Endothelial cell (in vitro differentiated cells): ENCODE measurements around the gene MYH9. TPM values are rescaled to one million over a fixed set of nuclear protein-coding genes. Genes with fewer than 3 reads are reported as not detected.

Source experiments
- DNase-seq: peaks from one replicate; pipeline ENCODE4 v3.0.0; 2021; ENCODE audit warnings: low spot score
- H3K27ac Mint-ChIP-seq: one replicate; pipeline ENCODE4 v1.8.0; 2021; ENCODE audit warnings: mixed read lengths, inconsistent platforms; ENCODE audit not compliant: unreplicated experiment
- H3K27me3 Mint-ChIP-seq: one replicate; pipeline ENCODE4 v1.8.0; 2021; ENCODE audit warnings: mild to moderate bottlenecking, moderate library complexity, mixed read lengths, inconsistent platforms; ENCODE audit not compliant: unreplicated experiment
- H3K36me3 Mint-ChIP-seq: one replicate; pipeline ENCODE4 v1.8.0; 2021; ENCODE audit warnings: mild to moderate bottlenecking, low read depth, mixed read lengths, inconsistent platforms; ENCODE audit not compliant: unreplicated experiment
- H3K4me1 Mint-ChIP-seq: one replicate; pipeline ENCODE4 v1.8.0; 2021; ENCODE audit warnings: mild to moderate bottlenecking, mixed read lengths, inconsistent platforms; ENCODE audit not compliant: unreplicated experiment
- H3K4me3 Mint-ChIP-seq: one replicate; pipeline ENCODE4 v1.8.0; 2021; ENCODE audit warnings: mild to moderate bottlenecking, mixed read lengths, inconsistent platforms; ENCODE audit not compliant: unreplicated experiment
- H3K9me3 Mint-ChIP-seq: one replicate; pipeline ENCODE4 v1.8.0; 2021; ENCODE audit warnings: mixed read lengths, inconsistent platforms; ENCODE audit not compliant: unreplicated experiment
- total RNA-seq: library from RNA; stranded (reverse); fragmentation: NEBNext Ultra II Directional; extraction: Animal tissue kit (Norgen Biotek cat#: 25700); gene quantifications from one replicate; pipeline ENCODE4 v1.2.1, GENCODE V29; 2021; ENCODE audit not compliant: unreplicated experiment
- TF ChIP-seq, protein P1 (sequence below): fragments of 200-600 bp; sonication (generic); IDR thresholded peaks from one replicate; pipeline ENCODE4 v1.5.0; 2021; ENCODE audit warnings: antibody characterized with exemption; ENCODE audit not compliant: unreplicated experiment

MYH9 gene
- total RNA-seq, 1 donor from 2014 or later = 931 TPM

DNA sequence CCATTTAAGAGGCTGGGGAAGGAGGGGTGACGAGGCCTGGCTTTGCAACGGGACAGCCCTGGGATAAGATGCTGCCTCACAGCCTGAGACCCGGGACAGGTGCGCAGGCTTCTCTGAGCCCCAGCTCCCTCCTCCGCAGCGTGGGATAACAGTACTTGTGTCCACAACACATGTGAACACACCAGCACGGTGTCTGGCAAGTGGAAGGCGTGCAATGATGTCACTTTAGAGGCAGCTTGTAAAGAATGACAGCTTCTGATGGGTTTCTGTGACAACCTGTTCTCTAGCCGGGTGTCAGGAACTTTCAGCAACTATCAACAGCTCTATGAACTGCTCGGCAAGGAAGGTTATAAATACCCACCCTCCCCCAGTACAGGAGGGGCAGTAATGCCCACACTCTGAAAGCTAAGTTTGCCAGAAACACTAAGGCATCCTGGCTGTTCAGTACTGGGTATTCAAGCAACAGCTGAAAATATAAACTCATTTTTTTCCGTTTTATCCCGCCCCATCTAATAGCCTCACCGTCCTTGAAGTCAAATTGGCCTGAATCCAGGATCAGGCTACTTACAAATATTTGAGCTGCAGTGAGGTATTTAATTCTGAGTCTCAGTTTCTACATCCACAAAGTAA is 59.7 kb downstream of the MYH9 start:
- Mint-ChIP-seq H3K4me1 (peaks cover 65% of the 10 kb centered on the region), H3K4me3 (peak overlapping the region; percentile 82), H3K27me3 (peaks cover 51% of the 10 kb centered on the region), H3K27ac (peak overlapping the region; percentile 100), H3K36me3 (peaks cover 73% of the 10 kb centered on the region), H3K9me3 (peaks cover 4% of the 10 kb centered on the region)
- TF ChIP-seq, protein P1, sequence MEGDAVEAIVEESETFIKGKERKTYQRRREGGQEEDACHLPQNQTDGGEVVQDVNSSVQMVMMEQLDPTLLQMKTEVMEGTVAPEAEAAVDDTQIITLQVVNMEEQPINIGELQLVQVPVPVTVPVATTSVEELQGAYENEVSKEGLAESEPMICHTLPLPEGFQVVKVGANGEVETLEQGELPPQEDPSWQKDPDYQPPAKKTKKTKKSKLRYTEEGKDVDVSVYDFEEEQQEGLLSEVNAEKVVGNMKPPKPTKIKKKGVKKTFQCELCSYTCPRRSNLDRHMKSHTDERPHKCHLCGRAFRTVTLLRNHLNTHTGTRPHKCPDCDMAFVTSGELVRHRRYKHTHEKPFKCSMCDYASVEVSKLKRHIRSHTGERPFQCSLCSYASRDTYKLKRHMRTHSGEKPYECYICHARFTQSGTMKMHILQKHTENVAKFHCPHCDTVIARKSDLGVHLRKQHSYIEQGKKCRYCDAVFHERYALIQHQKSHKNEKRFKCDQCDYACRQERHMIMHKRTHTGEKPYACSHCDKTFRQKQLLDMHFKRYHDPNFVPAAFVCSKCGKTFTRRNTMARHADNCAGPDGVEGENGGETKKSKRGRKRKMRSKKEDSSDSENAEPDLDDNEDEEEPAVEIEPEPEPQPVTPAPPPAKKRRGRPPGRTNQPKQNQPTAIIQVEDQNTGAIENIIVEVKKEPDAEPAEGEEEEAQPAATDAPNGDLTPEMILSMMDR = no peak
- DNase-seq = no peak

GRCh38 chr22:36326178-36327161 is 61.3 kb downstream of the MYH9 start:
- Mint-ChIP-seq H3K36me3 (peaks cover 72% of the 10 kb centered on the region), H3K4me1 (peaks cover 50% of the 10 kb centered on the region), H3K27me3 (peaks cover 42% of the 10 kb centered on the region), H3K27ac (peak overlapping the region; percentile 100), H3K4me3 (peak overlapping the region; percentile 78), H3K9me3 (peaks cover 4% of the 10 kb centered on the region)
- TF ChIP-seq, protein P1 = no peak
- no peak for DNase-seq

GRCh38 chr22:36325154-36326031 is 62.4 kb downstream of the MYH9 start:
- peaks cover 40% of the 10 kb centered on the region for H3K4me1 Mint-ChIP-seq
- H3K27me3 Mint-ChIP-seq = peaks cover 42% of the 10 kb centered on the region
- H3K4me3 Mint-ChIP-seq = peak overlapping the region; percentile 78
- peaks cover 68% of the 10 kb centered on the region for H3K36me3 Mint-ChIP-seq
- H3K27ac Mint-ChIP-seq = peak overlapping the region; percentile 75
- no peak for DNase-seq
- TF ChIP-seq, protein P1 = no peak
- H3K9me3 Mint-ChIP-seq = peaks cover 4% of the 10 kb centered on the region

DNA sequence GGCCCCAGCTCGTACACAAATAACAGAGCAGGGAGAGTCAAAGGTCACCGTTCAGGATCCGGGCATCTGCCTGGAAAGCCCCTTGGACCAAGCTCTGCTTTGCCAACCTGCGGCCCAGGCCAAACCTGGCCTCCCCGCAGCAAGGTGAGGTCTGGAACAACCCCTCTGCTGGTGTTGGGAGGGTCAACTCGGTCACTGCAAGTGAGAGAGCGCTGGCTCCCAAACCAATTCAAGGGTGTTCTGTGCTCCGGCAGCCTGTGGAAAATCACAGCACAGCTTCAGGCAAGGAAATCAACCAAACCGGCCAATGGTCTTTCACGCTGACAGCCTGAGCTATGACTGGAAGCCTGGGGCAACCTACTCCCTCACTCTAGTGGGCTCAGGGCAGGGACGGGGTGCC is 63.4 kb downstream of the MYH9 start:
- no peaks in the 10 kb centered on the region for H3K9me3 Mint-ChIP-seq
- no peak for DNase-seq
- H3K36me3 Mint-ChIP-seq = peaks cover 68% of the 10 kb centered on the region
- H3K27me3 Mint-ChIP-seq = peaks cover 39% of the 10 kb centered on the region
- peak overlapping the region; percentile 58 for H3K27ac Mint-ChIP-seq
- peaks cover 30% of the 10 kb centered on the region for H3K4me1 Mint-ChIP-seq
- TF ChIP-seq, protein P1 = no peak
- H3K4me3 Mint-ChIP-seq = no peak overlapping the region
